IPS-NIHi7 (cell line): ENCODE data around the gene SLC25A15.
A peak's percentile ranks its signal among the peaks of the same experiment; 100 is the strongest.

Source experiments
- DNase-seq: peaks from one replicate; pipeline ENCODE4 v3.0.0; 2012; ENCODE audit warnings: mixed read lengths; ENCODE audit errors: extremely low spot score

Gene SLC25A15

DNA sequence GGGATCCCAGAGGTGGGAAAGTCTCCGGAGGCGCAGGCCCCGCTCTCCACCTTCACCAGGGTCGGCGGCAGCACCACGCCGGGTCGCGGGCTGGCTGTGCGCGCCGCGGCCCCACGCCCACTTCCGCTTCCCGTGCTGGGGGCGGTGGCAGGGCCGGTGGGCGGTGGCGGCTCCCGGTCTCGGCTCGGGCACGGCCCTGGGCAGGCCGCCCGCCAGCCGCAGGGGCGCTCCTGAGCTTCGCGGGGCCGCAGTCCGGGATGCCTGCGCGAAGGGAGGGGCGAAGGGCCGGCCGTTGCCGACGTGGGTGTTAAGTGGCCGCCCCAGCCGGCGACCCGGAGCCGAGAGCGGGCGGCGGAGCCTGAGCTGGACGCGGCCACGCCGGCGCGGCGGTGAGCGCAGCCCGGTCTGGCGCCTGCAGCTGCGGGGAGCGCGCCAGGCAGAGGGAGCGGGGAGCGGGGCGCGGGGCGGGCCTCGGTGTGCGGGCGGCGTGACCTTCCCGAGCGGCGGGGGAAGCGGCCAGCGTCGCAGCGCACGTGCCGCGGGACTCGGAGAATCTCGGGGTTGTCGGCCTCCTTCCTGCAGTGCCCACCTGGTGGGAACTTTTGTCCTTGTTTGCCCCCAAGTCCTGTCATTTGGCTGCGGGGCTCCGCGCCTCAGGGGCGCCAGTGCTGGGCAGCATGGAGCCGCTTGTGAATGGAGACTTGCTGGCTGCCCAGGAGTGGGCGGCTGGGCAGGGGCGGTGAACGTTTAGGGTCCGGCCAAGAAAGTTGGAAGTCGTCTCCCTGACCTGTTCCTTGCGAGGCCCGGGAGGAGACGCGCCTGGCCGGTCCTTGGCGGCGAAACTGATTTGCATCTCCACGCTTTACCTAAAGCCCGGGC lies at the start of gene SLC25A15:
Gene SLC25A15 (plus strand): TSS at position 337 of the 879 bp plus-strand sequence. CDS start 3,616 bp downstream, outside the sequence.
- DNase-seq: peak; percentile 90

DNA sequence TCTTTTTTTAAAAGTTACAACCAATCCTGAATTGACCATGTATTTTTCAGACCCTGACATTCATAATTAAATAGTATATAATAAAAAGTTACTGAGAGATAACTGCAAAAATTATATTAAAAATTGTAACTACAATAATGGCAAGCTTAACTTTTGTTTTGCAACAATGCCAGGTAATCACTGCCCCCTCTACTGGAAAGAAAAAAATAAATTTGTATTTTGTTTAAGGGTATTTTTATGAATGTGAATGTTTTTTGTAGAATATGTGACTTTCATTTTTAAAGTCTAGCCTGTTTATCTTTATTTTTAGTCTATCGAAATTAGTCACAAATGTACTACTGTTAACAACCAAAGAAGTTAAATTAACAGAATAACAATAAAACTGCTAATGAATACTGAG lies 40.1 kb upstream of the SLC25A15 start:
- DNase-seq: no peak

DNA sequence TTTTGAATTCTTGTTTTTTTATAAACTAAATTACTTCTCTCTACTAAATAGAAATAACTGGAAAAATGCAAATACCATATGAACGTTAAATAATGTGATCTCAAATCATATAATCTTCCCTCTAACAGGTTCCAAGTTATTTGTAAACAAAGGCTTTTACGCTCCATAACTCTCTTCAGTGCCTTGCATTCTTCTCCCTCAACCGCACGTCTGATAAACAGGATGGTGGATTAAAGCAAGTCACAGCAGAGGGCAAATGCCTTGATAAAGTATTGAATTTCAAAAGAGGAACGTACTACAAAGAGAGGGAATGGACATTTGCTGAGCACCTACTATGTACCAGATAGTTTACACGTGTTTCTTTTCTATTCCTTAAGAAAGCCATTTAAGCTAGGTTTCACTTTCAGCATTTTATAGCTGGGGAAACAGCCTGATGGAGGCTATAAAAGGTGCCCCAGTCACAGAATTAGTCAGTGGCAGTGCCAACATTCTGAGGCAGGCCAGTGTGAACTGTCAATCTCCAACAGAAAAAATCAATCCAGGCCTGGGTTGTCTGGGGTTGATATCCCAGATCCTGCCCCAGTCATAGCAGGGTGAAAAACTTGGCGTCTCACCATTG lies 34.2 kb upstream of the SLC25A15 start:
- no peak for DNase-seq

DNA sequence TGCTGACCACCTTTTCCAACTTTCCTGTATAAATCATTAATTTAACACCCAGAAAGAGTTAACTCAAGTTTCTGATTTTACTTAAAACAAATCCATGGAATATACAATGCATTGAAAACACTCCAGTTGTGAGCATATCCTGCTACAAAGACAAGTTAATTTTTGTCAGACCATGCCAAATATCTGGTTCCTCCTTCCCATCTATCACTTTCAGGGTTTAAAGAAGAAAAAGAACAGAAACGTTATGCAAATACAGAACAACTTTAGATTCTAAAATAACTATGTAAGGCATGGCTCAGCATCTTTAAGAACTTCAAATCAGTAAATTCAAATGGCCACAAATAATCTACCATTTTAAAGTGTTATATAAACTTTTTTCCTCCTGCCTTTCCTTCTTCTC lies 33.4 kb upstream of the SLC25A15 start:
- DNase-seq: no peak

GRCh38 chr13:40758811-40759210 lies 30.6 kb upstream of the SLC25A15 start:
- no peak for DNase-seq

- DNase-seq: no peak
Measured at GRCh38 chr13:40762849-40763248, 26.6 kb upstream of the SLC25A15 start.

DNA sequence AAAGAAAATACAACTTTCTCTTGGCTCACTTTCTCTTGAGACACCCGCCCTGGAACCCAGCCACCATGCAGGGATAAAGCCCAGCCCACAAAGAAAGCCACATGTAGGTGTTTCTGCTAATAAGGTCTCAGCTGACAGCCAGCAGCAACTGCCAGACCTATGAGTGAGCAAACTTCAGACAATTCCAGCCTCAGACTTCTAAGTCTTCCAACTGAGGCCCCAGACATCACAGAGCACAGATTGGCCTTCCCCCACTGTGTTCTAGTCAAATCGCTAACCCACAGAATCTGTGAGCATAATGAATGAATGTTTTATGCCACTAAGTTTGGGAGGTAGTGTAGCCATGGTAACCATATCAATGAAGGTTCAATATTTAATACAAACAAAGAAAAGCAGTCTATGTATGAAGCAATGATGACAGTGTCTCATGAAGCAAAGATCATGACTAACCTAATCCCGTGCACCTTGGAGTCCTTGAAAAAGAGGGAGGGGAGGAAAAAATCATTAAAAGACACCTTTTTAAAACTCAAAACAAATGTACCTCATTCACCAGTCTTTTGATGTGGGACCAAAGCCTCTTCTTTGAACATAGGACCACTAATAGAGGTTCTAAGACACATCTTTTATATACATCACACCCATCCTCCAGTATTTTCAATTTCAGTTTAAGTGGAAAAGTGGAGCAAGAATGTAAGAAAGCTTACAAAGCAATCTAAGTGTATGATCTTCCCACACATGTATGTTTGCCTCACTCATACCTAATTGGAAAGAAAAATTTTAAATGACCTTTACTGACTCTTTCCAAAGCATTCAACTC lies 24.6 kb upstream of the SLC25A15 start:
- DNase-seq: no peak

DNA sequence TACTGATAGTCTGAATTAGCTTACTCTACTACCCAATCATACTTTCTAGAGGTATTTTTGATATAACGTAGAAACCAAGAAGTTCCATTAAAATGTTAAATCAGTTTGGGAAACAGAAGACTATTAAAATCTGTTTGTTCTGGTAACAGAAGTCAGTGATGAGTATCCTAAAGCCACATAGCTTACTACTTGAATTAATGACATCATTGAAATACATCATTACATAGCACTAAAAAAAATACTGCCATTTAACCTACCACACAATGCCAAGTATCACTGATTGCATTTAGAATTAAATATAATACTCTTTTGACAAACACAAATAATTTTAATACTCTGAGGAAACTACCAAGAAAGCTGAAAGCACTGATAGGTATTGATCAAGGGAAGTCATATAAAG lies 23.8 kb upstream of the SLC25A15 start:
- DNase-seq: no peak

GRCh38 chr13:40769970-40770369 lies 19.4 kb upstream of the SLC25A15 start:
- DNase-seq: no peak

GRCh38 chr13:40770609-40770933 lies 18.8 kb upstream of the SLC25A15 start:
- no peak for DNase-seq

DNA sequence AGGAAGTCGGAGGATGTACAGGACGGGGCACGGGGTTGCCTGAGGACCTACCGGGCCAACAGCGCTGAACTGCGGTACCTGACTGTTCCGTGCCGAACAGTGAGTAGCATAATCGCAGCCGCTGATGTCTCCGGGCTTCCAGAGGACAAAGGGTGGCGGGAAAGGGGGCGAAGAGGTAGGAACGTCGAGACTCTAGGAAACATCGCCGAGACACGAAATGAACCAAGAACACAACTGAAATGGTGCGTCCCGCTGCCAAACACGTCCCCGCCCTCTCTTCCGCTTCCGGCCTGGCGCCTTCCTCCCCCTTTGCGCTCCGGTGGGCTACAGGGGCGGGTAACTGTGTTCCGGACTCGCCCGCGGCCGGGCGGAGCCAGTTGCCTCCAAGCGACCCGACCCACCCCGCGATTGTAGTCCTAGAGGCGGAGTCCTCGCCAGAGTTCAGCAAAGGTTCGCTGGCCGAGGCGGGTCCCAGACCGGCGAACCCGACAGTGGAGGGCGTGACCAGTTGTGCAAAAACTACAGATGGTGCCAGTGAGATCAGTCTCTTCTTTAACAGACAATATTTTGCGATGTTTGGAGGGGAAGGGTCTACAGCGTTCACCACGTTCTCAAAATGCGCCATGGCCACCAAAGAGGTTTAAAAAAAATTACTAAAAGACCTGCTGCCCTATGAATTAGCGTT lies 18.3 kb upstream of the SLC25A15 start, which contains the start of gene MRPS31:
Gene MRPS31 (minus strand): TSS at position 257 of the 685 bp plus-strand sequence. CDS start 54 bp downstream, at position 203.
- DNase-seq: peak; percentile 98

- no peak for DNase-seq
Measured at GRCh38 chr13:40772765-40773473, 16.5 kb upstream of the SLC25A15 start.

DNA sequence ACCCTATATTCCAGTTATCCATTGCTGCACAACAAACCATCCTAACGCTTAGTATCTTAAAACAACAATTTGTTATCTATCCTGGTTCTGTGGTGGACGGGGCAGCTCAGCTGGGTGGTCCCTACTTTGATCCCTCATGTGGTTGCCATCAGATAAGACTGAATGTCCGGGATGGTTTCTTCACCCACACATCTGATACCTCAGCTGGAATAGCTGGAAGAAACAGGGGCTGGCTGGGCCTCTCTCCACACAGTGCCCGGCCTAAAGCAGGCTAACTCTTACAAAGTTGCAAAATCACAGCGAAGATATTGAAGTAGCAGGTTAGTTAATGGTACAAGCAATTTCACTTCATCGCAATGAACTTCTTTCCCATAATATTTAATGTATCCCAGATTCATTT lies 14.7 kb upstream of the SLC25A15 start:
- DNase-seq: no peak

DNA sequence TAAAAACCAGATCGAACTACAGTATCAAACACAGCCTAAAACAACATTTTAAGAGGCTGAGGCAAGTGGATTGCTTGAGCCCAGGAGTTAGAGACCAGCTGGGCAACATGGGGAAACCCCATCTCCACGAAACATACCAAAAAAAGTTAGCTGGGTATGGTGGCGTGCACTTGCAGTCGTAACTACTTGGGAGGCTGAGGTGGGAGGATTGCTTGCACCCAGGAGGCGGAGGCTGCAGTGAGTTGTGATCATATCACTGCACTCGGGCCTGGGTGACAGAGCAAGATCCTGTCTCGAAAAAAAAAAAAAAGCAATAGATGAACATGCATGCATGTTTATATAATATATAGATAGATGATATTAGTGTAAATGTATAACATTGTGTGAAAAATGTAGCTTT lies 13.2 kb upstream of the SLC25A15 start:
- no peak for DNase-seq

- DNase-seq: no peak
Measured at GRCh38 chr13:40776681-40777165, 12.7 kb upstream of the SLC25A15 start.

DNA sequence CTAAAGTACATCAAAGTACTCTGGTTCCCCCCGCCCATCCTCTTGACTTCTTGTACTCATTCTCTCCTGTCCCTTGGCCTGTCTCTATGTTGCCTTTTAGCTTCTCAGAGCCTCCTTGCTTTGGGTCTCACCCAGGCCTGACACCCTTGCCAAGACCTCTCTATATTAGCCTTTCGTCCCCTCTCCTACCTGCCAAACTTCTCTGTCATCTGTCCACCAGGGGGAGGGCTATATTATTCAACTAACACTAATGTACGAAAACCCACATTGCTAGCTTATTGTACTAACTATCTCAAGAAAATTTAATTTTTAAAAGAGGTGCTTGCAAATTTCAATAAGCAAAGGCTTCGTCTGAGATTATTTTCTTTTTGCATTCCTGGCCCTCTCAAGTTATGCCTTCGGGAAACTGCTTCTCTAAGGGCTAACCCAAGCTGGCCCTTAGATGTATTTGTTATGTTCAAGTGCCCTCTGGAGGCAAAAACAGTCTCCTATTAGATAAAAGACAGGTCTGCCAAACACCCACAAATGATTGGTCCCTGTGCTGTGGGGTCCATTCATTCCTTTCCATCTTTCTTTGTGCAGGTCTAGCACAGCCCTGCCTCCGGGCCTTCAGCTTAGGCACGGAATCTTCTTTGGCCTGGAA lies 12.1 kb upstream of the SLC25A15 start:
- DNase-seq: peak; percentile 47

DNA sequence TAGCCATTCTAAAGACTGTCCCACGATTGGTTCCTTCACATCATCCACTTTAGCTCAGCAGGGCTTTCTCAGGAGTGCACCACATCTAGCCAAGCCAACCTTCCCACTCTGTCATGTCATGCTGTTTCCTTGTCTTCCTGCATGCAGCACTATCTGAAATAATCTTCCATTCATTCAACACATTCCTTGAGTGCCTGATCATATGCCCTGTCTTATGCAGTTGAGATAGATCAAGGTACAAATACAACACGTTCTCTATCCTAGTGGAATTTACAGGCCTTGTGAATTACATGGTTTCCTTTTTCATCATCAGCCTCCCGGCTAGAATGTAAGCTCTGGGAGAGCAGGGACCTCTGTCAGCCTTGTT lies 11.6 kb upstream of the SLC25A15 start:
- DNase-seq: no peak

DNA sequence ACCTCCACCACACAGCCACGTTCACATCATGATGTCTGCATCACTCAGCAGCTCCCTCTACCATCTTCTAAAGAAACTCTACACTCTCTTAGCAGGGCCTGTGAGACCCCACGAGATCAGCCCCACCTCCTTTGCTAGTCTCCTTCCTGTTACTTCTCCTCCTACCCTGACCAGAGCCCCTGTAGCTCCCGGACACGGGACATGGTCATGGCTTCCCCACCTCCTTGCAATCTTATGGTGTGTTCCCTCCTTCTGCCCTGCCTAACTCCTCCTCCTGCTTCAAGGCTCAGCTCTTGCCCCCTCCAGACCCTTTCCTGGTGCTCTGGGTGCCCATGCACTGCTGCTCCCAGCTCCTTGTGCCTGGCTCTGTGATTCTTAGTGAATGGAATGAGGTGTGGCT lies 10.4 kb upstream of the SLC25A15 start:
- DNase-seq: peak; percentile 22

DNA sequence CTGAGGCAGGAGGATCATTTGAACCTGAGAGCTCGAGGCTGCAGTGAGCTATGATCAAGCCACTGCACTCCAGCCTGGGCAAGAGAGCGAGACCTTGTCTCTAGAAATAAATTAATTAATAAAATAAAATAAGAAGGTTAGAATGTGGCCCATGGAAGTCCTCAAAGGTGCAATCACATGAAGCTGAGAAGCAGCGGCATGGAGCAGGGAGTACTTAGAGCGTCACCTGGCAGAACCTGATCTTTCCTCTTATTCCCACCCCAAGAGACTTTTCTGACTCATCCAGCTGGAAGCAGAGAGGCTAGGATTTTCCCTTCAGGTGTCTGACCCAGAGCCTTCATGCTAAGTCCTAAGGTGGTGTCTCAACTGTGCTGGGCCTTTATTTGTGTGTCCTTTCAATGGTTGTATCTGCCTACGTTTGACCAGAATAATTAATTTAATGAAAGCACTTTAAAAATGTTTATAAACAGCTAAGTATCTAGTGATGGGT lies 9.6 kb upstream of the SLC25A15 start:
- no peak for DNase-seq

DNA sequence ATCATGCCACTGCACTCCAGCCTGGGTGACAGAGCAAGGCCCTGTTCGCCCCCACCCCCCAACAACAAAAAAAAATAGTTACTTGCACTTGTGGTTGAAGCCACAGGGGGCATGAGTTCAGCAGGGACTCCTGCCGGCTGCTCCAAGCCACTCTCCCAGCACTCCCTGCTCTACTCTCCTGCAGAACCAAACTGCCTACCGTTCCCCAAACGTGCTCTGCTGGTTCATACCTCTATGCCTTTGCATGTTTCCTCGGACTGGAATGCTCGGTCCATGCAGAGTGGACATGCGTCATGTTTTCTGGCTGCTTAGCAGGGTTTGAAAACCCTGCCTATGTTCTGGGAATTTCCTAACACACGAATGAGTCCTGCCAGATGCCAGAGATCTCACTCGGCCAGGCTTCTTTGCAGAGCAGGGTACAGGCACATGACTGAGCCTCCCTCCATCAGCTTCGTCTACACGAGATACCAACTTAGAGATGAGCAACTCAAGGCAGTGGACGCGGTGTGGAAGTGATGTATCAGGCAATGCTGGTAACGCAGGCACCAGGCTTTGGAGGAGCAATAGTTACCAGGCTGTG lies 8.5 kb upstream of the SLC25A15 start:
- DNase-seq: peak; percentile 34
